NCI-H345 treated with DMSO at 0.1 percent for 48 hours (cell line): ENCODE measurements around the gene ATP6V1G1.
"Not testable (repeated sequence)": the region's sequence is repeated elsewhere in the genome, so short reads cannot be mapped to it uniquely, and the experiment has no call there.

Experiments used
- DNase-seq: peaks from one replicate; lab custom pipeline; 2025; ENCODE audit not compliant: unreplicated experiment; lab: John Stamatoyannopoulos, UW

ATP6V1G1 gene

GRCh38 chr9:114587345-114588202 is at the start of gene ATP6V1G1:
Gene ATP6V1G1 (plus strand): TSS chr9:114587769. CDS start chr9:114587839, 70 bp downstream.
- peak; percentile 95 for DNase-seq

GRCh38 chr9:114538241-114538640 is 49.3 kb upstream of the ATP6V1G1 start:
- no peak for DNase-seq

GRCh38 chr9:114539701-114540380 is 47.7 kb upstream of the ATP6V1G1 start:
- DNase-seq = no peak

- no peak for DNase-seq
Observed at GRCh38 chr9:114545055-114545454, 42.5 kb upstream of the ATP6V1G1 start.

GRCh38 chr9:114546851-114547250 is 40.7 kb upstream of the ATP6V1G1 start:
- no peak for DNase-seq

GRCh38 chr9:114549697-114550330 is 37.8 kb upstream of the ATP6V1G1 start:
- DNase-seq = no peak

- no peak for DNase-seq
Observed at GRCh38 chr9:114551750-114552685, 35.6 kb upstream of the ATP6V1G1 start.

- DNase-seq = no peak
Observed at GRCh38 chr9:114552706-114553105, 34.9 kb upstream of the ATP6V1G1 start.

- DNase-seq = no peak
Observed at GRCh38 chr9:114553202-114553601, 34.4 kb upstream of the ATP6V1G1 start.

- DNase-seq = no peak
Observed at GRCh38 chr9:114555696-114556095, 31.9 kb upstream of the ATP6V1G1 start.

- no peak for DNase-seq
Observed at GRCh38 chr9:114558027-114558675, 29.4 kb upstream of the ATP6V1G1 start.

- DNase-seq = no peak
Observed at GRCh38 chr9:114559830-114560513, 27.6 kb upstream of the ATP6V1G1 start.

GRCh38 chr9:114560956-114561355 is 26.6 kb upstream of the ATP6V1G1 start:
- DNase-seq = no peak

GRCh38 chr9:114561771-114562170 is 25.8 kb upstream of the ATP6V1G1 start:
- no peak for DNase-seq

GRCh38 chr9:114565204-114565603 is 22.4 kb upstream of the ATP6V1G1 start:
- no peak for DNase-seq

GRCh38 chr9:114570742-114571141 is 16.8 kb upstream of the ATP6V1G1 start:
- no peak for DNase-seq

GRCh38 chr9:114571391-114571790 is 16.2 kb upstream of the ATP6V1G1 start:
- DNase-seq = no peak

GRCh38 chr9:114572199-114572598 is 15.4 kb upstream of the ATP6V1G1 start:
- no peak for DNase-seq

GRCh38 chr9:114574438-114574837 is 13.1 kb upstream of the ATP6V1G1 start:
- DNase-seq = no peak

GRCh38 chr9:114576779-114577178 is 10.8 kb upstream of the ATP6V1G1 start:
- not testable (repeated sequence) for DNase-seq
